AG10803 (cell line): ENCODE measurements around the gene PRIM1.
A peak's percentile ranks its signal among the peaks of the same experiment; 100 is the strongest.

Experiments
- DNase-seq: peaks from one replicate; pipeline ENCODE4 v3.0.0; 2010; ENCODE audit warnings: low read depth
- H3K4me3 ChIP-seq: 2 replicates; pipeline ENCODE4 v1.5.1; 2011; ENCODE audit warnings: mild to moderate bottlenecking, low read length, control low read depth
- TF ChIP-seq, protein P1 (sequence below): conservative IDR thresholded peaks from 2 replicates; pipeline ENCODE4 v1.5.1; 2011; ENCODE audit warnings: mild to moderate bottlenecking, low read length, control low read depth, inconsistent platforms

PRIM1 gene

DNA sequence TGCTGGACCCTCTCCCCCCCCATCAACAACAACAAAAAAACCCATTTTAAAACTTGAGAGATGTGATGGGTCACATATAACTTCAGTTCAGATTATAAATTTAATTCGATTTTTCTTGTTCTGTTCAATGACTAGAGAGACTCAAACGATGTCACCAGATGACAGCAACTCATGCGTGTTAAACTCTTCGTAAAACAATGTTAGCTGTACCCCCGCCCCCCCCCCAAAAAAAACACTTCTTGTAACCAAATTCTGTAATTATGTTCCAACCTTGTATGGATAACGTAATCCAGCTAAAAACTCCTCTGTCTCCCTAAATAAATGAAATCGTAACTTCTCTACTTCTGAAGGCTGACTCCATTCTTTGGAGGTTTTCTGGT, 26.4 kb downstream of the PRIM1 start:
- DNase-seq: peak; percentile 31
- TF ChIP-seq, protein P1, sequence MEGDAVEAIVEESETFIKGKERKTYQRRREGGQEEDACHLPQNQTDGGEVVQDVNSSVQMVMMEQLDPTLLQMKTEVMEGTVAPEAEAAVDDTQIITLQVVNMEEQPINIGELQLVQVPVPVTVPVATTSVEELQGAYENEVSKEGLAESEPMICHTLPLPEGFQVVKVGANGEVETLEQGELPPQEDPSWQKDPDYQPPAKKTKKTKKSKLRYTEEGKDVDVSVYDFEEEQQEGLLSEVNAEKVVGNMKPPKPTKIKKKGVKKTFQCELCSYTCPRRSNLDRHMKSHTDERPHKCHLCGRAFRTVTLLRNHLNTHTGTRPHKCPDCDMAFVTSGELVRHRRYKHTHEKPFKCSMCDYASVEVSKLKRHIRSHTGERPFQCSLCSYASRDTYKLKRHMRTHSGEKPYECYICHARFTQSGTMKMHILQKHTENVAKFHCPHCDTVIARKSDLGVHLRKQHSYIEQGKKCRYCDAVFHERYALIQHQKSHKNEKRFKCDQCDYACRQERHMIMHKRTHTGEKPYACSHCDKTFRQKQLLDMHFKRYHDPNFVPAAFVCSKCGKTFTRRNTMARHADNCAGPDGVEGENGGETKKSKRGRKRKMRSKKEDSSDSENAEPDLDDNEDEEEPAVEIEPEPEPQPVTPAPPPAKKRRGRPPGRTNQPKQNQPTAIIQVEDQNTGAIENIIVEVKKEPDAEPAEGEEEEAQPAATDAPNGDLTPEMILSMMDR: no peak
- H3K4me3 ChIP-seq: peak overlapping the region; percentile 100

DNA sequence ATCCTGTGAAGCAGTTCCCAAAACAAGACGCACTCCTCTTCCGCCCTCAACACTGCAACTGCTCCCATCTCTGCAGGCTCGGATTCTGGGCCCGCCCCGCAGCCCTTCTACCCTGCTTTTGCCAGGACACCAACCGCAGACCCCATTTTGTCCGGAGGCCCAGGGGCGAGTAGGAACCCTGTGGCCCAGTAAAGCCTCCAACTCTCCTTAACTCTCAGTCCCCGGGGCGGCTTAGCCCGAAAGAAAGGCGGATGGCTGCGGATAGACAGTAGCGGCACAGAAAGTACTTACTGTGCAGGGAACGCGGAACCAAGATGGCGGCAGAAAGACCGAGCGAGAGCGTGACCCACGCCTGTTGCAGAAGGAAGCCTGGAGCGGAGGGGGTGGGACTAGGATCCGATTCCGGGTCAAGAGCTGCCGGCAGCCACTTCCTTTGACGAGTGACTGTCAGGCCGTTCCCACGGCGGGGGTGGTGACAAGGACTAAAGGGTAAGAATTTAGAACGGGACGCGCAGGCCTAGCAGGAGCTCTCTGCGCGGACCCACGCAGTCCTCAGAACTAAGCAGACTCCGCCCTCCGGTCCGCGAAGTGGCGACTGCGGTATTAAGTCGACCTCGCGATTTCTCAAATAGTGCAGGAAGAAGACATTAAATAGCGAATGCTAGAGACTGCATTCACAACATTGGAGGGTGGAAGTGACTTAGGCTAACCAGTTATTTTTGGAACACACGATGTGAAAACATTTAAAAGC, 27.0 kb downstream of the PRIM1 start, which contains the start of gene NACA:
Gene NACA, minus strand, starts transcription at position 328 of the 751 bp plus-strand sequence. CDS start 778 bp downstream, outside the sequence.
- DNase-seq: peak; percentile 99
- TF ChIP-seq, protein P1: no peak
- peak within 1 kb of the TSS; percentile 100 for H3K4me3 ChIP-seq

DNA sequence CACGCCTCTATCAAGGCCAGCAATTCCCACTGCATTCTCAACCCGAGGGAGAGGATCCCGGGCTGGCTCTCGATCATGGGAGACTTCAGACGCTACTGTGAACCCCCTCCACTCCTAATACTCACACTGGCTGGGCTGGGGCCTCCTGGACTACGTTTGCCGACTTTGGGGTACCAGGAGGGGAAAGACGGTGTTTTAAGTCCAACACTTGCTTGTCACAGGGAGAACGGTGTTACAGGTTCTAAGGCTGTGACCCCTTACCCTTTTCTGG, 27.5 kb downstream of the PRIM1 start:
- DNase-seq: peak; percentile 6
- peak overlapping the region; percentile 100 for H3K4me3 ChIP-seq
- TF ChIP-seq, protein P1: no peak

DNA sequence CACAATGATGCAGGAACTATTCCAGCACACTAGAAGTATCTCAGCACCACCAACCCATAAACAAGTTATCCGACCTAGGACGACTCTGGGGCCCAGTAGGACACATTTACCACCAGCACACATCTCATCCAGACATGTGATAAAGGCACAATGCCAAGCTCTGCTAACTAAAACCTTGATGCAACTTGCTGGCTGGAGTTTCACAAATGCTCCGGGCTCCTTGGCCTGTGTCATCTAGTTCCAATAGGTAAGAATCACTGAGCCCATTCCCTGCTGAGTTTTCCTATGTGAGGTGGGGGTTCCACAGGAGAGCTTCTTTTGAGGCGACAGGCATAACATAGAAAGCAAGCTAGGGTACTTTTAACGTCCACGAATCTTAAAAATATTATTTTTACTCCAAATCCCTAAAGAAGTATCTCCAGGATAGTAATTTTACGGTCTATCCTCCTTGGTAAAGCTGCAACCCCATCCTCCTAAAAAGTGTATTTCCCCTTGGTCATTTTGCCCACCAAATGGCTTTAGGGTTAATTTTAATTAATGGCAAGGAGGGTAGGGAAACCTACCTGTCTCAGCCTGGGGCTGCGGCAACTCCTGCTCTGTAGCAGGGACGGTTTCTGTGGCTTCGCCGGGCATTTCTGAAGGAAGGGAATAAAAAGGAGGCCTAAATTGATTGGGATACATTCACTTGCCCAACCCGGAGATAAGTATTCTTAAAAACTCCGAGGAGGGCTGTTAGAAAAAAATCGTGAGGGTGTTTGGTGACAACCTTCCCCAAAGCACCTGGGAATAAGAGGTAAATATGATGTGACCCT, 28.0 kb downstream of the PRIM1 start:
- TF ChIP-seq, protein P1: no peak
- DNase-seq: peak; percentile 87
- peak overlapping the region; percentile 100 for H3K4me3 ChIP-seq

DNA sequence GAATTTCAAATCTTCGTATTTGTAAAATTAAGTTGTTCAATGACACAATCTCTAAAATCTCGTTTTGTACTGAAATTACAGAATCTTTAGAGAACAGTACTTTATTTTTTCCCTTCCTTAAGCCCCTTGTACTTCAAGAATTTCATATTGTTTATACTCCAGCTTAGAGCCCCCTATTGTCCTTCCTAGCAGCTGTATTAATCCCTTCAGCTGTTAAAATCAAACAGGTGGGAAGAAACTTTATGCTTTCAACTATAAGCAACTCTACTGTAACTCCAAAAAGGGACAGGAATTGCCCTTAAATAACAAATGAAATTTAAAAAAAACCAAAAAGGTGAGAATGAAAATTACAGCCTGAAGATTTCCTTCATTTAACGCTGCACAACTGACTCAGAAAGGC, 28.8 kb downstream of the PRIM1 start:
- H3K4me3 ChIP-seq: peak overlapping the region; percentile 100
- TF ChIP-seq, protein P1: no peak
- DNase-seq: no peak

DNA sequence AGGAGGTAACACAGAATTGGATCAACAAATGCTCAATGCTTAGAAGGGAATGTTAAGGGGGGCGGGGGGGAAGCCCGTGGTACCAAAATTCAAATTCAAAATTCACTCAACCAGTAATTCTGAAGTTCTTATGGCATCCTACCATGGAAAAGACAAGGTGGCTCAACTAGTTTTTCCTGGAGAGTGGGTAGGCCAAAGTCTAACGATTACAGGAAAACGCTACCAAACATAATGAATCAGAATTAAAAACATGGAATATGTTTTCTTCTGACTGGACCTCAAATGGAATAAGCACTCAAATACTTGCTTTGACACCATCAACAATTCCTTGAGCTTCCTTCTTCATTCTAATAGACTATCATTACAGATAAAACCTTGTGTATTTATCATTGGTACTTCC, 29.3 kb downstream of the PRIM1 start:
- TF ChIP-seq, protein P1: no peak
- peak overlapping the region; percentile 2 for H3K4me3 ChIP-seq
- DNase-seq: no peak

DNA sequence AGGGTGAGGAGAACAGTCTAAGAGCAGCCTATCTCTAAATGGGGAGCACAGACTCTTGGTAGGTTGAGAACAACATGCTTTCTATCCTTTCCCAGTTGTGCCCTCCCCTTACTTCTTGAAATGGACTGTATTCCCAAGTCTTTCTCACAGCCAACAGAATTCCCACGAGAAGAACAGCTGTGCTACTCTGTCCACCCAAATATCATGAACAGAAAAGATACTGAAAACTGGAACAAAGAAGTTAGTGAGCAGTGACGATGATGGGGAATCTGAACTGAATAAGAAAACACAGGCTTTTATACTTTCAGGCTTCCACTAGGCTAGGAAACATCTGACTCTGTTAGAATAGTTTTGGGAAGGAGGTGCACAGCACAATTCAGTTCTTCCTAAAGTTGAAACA, 30.4 kb downstream of the PRIM1 start:
- no peak overlapping the region for H3K4me3 ChIP-seq
- DNase-seq: no peak
- TF ChIP-seq, protein P1: no peak
